Effector CD4-positive, alpha-beta T cell (primary cell): ENCODE data around the gene SPAG16.
"Not testable (repeated sequence)": the region's sequence is repeated elsewhere in the genome, so short reads cannot be mapped to it uniquely, and the experiment has no call there.

Source experiments
- DNase-seq: peaks from one replicate; pipeline ENCODE4 v3.0.0-alpha.2; 2020

SPAG16 gene

GRCh38 chr2:213718411-213718810 is 434.1 kb downstream of the SPAG16 start:
- DNase-seq: not testable (repeated sequence)

- no peak for DNase-seq
These were observed 438.3 kb downstream of the SPAG16 start for GRCh38 chr2:213722565-213722964.

GRCh38 chr2:213723041-213723560 is 438.8 kb downstream of the SPAG16 start:
- DNase-seq: no peak

GRCh38 chr2:213723707-213724106 is 439.4 kb downstream of the SPAG16 start:
- DNase-seq: no peak

- no peak for DNase-seq
These were observed 441.8 kb downstream of the SPAG16 start for GRCh38 chr2:213726101-213726500.

- DNase-seq: no peak
These were observed 449.6 kb downstream of the SPAG16 start for GRCh38 chr2:213733893-213734292.

- DNase-seq: no peak
These were observed 456.2 kb downstream of the SPAG16 start for GRCh38 chr2:213740453-213740852.

GRCh38 chr2:213751446-213751845 is 467.2 kb downstream of the SPAG16 start:
- no peak for DNase-seq

- DNase-seq: no peak
These were observed 468.3 kb downstream of the SPAG16 start for GRCh38 chr2:213752575-213752974.

- no peak for DNase-seq
These were observed 473.3 kb downstream of the SPAG16 start for GRCh38 chr2:213757525-213757924.

- no peak for DNase-seq
These were observed 479.1 kb downstream of the SPAG16 start for GRCh38 chr2:213763354-213763753.

- no peak for DNase-seq
These were observed 479.7 kb downstream of the SPAG16 start for GRCh38 chr2:213763963-213764362.

- DNase-seq: no peak
These were observed 480.6 kb downstream of the SPAG16 start for GRCh38 chr2:213764849-213765248.

GRCh38 chr2:213766062-213766461 is 481.8 kb downstream of the SPAG16 start:
- DNase-seq: no peak

GRCh38 chr2:213766465-213766901 is 482.2 kb downstream of the SPAG16 start:
- no peak for DNase-seq

- no peak for DNase-seq
These were observed 503.6 kb downstream of the SPAG16 start for GRCh38 chr2:213787869-213788268.

- DNase-seq: no peak
These were observed 505.7 kb downstream of the SPAG16 start for GRCh38 chr2:213789940-213790339.

- DNase-seq: no peak
These were observed 507.8 kb downstream of the SPAG16 start for GRCh38 chr2:213792045-213792444.

GRCh38 chr2:213806125-213806726 is 522.0 kb downstream of the SPAG16 start:
- no peak for DNase-seq

- DNase-seq: no peak
These were observed 532.3 kb downstream of the SPAG16 start for GRCh38 chr2:213816583-213816982.

GRCh38 chr2:213818436-213818835 is 534.2 kb downstream of the SPAG16 start:
- DNase-seq: no peak

GRCh38 chr2:213834331-213834730 is 550.1 kb downstream of the SPAG16 start:
- no peak for DNase-seq

- no peak for DNase-seq
These were observed 550.5 kb downstream of the SPAG16 start for GRCh38 chr2:213834746-213835145.

GRCh38 chr2:213846856-213847255 is 562.6 kb downstream of the SPAG16 start:
- DNase-seq: no peak

GRCh38 chr2:213847316-213847715 is 563.1 kb downstream of the SPAG16 start:
- no peak for DNase-seq
